Measurements from ENCODE around the gene TANC1.

- TF ChIP-seq CTCF (conservative IDR thresholded peaks at IDR 0.05 in 1 of 2, IDR thresholded peaks at IDR 0.05 in 1 of 2; ENCODE audit: extremely low read depth in 1 of 2, insufficient read depth in 1 of 2, low read depth in 1 of 2, low read length in 2 of 2), result no peak
- TF ChIP-seq EZH2 (IDR thresholded peaks at IDR 0.05; ENCODE audit: borderline replicate concordance, low read length), result no peak
Observed at GRCh38 chr2:159165048-159165447, 196.6 kb downstream of the TANC1 start.
